Fibroblast of peridontal ligament (primary cell): Measurements from ENCODE around the gene CRTC1.

Experiments used
- DNase-seq: peaks from one replicate; pipeline ENCODE4 v3.0.0-alpha.2; 2010; ENCODE audit errors: extremely low read depth

The CRTC1 gene

DNA sequence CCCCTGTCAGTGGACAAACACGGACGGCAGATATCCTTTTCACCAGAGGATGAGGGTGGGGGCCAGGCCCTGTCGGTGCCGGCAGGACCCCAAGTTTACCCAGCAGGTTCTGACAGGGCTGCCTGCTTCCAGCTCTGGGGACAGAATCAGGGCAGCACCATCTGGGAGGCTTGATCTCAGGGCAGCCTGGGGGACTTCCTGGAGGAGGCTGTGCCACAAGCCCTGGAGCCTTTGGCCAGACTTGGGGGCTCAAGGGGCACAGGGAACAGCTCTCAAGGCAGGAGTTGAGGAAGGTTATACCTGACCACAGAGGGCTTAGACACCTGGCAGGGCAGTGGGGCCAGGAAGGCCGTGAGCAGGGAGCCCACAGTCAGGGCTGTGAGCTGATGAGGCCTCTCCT is 62.5 kb downstream of the CRTC1 start:
- DNase-seq, result no peak

DNA sequence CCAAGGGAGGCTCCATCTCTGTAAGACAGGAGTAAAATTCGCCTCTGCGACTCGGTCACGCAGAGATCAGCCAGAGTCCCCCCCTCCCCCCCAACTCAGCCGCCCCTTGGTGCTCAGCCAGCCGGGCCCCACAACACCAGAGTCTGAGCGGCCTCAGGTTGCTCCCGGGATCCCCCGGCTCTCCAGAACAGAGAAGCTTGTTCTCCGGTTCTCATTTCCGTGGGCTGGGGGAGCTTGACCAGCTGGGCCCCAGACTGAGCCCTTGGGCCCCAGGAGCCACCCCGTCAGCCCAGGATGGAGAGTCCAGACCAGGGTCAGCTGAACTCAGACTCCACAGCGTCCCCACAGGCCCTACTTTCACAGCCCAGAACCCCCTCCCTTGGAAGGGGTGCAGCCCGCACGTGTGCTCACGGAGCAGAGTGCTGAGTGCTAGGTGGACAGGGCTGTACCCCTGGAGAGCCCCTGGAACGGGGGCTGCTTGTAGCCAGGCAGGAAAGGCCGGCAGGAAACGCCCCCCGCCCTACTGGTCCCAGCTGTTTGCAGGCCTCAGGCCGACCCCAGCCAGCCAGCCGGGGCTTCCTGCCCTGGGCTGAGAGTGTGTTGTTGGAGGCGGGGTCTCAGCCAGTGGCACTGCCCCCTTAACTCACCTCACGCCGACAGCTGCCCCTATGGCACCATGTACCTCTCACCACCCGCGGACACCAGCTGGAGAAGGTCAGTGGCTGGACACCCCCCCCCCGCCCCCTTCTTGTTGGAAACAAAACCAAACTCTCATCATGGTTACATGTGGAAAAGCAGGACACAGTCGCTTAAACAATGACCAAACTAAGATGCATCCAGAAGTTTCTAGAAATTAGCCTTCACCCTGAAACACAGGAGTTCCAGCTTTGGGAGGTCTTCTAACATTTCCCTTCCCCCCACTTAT is 63.2 kb downstream of the CRTC1 start:
- no peak for DNase-seq

DNA sequence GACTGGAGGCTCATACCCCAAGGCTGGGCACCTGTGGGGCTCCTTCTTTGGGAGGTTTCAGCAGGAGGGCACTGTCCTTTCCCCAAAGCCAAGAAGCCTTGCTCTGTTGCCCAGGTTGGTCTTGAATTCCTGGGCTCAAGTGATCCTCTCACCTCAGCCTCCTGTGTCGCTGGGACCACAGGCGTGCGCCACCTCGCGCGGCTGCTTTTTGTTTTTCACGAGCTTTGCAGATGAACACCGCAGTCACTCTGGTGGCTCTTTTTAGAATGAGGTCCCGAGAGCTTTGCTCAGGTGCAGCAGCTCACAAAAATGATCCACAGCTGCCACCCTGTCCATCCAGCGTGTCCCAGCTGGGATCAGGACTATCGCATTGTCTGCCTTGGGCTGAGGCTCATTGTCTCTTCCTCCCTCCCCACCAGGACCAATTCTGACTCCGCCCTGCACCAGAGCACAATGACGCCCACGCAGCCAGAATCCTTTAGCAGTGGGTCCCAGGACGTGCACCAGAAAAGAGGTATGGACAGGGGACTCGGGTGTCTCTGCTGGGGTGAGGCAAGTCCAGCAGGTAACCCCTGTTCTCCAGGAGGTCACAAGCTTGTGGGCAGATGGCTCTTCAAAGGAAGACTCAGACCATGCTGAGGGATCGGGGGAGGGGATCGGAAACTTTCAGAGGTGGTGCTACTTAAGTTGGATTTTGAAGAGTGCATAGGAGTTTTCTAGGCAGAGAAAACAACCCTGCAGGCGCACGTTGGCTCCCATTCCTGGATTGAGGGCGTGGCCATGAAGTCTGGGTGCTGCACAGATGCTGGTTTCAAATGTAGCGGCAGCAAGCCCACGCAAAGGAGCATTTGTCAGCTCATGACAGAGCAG is 66.1 kb downstream of the CRTC1 start:
- DNase-seq, result no peak

DNA sequence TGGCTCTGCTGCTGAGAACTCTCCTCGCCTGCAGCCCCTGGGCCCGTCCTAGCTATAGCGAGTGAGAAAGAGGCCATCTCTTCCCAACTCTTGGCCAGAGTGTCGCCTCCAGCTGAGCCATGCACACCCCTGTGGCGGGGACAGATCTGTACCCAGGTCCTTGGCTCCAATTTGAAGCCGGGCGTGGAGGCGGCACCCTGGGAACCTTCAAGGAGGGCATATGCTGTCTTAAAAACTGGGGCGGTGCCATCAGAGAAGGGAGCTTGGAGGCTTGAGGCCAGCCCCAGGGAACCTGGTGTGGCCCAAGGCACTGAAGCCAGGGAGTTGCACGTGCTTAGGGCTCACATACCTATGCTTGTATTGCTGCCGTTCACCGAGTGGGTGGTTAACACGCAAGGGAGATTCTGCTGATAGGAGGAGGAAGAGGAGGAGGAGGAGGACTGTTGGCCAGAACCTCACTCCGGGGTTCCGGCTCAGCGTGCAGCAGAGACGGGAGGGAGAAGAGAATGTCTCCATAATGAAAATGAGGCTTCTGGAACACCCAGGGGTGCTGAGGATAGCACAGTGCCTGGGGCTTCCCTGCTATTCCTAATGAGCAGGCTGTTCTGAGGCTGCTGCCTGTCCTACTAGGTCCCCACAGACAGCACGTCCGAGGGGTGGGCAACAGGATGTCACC is 67.0 kb downstream of the CRTC1 start:
- no peak for DNase-seq

DNA sequence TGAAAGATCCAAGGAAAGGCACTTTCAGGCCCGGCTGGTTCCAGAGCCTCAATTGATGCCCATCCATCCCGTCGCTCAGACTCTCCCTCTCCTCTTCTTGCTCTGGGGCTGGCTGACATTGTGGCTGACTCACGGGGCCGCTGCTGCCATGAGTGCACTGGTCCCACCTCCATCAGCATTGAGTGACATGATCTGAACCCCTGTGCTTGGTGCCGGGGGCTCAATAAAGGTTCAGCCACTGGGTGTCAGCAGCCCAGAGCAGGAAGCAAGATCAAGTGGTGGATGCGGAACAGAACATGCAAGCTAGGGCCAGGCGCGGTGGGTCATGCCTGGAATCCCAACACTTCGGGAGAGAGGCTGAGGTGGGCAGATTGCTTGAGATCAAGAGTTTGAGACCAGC is 68.1 kb downstream of the CRTC1 start:
- DNase-seq, result no peak

DNA sequence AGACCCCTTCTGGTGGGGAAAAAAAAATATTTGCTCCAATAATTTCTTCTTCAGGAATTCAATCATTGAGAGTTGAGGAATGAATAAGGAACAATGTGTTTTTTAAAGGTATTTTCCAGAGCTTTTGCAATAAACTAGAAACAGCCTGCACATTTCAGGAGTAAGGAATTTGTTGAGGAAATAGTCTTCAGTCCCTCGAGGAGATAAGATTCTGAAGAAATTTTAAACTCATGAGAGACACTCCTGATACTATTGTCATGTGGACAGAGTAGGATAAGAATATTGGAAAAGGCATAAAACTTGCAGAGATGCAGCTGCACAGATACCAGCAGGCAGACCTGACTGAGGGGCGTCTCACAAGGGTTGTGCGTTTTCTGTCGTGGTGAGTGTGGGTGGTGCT is 71.0 kb downstream of the CRTC1 start:
- DNase-seq, result no peak

DNA sequence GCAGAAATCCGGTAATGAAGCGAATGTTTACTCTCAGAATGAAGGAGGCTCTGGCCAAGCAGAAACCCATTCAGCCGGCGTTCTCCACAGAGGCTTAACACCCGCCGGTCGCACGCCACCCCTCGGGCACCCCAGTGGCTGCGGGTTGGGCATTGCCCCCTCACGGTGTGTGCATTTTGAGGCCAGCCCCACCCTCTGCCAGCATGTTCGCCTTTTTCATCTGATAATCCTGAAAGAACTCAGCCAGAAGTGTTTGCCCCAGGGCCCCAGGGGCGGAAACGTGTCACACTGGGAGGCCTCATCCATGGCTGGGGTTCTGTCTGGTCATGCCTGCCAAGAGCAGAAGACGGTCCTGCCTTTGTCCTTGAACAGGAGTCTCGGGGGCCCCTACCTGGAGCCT is 73.4 kb downstream of the CRTC1 start:
- DNase-seq, result no peak

DNA sequence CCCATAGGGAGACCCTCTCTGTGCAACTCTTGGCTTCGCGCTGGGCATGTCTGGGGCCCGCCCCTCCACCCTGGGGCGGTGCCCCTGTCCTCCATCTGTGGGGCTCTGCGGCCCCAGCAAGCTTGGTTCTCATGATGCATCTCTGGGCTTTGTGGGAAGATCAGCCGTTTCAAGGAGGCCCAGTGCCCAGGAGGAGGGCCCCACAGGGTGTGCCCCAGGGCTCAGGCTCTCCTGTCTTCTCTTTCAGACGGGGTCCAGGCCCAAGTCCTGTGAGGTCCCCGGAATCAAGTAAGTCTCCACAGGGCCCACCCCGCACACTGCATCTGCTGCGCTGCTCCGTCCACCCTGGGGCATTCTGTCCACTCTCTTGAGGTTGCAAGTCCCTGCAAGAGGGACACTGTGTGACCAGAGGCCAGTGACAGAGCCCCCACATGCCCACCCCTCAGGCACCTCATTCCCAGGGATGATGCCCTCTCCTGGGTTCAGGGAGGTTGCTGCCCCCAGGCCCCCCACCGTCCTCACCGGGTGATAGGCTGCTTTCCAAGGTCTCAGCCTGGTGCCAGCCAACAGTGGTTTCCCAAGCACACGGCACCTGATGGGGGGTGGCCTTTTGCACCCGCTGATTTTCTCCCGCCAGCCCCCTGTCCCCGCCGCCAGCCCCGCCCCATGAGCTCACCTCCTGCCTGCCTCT is 76.0 kb downstream of the CRTC1 start:
- no peak for DNase-seq

DNA sequence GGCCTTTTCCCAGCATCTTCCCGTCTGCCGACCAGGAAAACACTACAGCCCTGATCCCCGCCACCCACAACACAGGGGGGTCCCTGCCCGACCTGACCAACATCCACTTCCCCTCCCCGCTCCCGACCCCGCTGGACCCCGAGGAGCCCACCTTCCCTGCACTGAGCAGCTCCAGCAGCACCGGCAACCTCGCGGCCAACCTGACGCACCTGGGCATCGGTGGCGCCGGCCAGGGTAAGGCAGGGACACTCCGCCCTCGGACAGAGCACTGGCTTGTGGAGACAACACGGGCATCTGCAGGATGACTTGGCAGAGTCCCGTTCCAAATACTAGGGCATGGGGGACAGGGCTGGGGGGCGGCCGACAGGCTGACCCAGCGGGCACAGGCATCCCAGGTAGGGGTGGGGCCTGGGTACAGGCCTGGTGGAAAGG is 76.5 kb downstream of the CRTC1 start:
- no peak for DNase-seq

DNA sequence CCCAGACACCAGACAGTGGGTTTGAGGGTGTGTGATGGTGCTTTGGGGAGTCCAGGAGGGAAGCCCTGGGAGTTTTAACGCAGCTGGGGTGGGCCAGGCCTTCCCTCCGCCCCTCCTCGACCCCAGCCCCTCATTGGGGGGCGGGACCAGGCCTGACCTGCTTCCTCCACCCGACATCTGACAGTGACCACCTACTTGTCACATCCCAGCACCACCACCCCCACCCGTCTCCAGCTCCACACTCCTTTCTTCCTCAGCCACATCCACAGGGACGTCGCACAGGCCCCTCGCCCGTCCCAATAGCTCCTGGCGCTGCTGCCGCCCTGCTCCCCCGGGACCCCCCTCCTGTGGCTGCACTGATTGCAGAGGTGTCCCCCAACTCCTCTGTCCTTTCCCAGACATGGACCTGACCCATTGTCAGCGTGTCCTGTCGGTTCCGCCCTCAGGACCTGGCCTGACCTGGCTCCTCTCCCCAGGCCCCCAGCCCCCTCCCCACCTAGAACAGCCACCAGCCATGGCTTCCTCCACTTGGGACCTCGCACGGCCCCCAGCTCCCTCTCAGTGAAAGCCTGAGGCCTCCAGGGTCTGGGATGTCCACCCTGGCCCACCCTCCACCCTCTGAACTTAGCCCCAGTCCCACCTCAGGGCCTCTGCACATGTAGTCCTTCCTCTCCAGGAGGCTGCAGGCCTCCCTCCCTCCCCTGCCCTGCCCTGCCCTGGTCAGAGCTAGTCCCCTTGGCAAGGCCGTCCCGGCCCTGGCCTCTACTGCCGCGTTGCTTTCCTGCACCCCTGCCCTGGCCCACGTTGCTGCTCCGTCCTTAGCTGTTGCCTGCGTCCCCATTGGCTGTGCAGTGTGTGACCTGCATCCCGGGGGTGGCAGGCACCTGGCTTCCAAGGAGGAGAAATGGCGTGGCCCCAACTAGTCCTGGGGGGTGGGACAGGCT is 77.2 kb downstream of the CRTC1 start:
- DNase-seq, result no peak

DNA sequence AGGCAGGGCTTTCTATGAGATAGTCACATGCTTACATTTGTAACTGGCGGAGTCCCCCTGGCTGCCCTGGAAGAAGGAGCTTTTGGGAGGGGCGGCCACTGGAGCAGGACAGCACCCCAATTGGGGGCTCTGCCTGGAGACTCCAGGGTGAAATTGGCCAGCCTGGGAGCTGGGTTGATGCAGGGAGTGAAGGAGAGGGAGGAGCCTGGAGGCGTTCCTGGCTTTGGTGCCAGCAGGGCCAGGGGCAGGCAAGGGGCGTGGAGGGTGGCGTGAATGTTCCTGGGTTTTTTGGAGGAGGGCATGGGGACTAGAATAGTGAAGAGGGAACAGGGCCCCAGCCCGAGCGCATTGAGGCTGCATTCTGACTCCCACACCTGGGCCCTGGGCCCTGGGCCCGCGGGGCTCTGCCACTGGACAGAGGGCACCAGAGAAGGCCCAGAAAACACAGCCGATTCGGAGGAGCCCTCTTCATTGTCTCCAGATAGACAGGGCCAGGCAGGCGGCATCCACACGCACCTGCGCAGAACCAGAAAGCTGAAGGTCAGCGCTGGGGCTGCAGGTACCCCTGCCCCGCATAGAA is 78.1 kb downstream of the CRTC1 start:
- DNase-seq, result no peak

DNA sequence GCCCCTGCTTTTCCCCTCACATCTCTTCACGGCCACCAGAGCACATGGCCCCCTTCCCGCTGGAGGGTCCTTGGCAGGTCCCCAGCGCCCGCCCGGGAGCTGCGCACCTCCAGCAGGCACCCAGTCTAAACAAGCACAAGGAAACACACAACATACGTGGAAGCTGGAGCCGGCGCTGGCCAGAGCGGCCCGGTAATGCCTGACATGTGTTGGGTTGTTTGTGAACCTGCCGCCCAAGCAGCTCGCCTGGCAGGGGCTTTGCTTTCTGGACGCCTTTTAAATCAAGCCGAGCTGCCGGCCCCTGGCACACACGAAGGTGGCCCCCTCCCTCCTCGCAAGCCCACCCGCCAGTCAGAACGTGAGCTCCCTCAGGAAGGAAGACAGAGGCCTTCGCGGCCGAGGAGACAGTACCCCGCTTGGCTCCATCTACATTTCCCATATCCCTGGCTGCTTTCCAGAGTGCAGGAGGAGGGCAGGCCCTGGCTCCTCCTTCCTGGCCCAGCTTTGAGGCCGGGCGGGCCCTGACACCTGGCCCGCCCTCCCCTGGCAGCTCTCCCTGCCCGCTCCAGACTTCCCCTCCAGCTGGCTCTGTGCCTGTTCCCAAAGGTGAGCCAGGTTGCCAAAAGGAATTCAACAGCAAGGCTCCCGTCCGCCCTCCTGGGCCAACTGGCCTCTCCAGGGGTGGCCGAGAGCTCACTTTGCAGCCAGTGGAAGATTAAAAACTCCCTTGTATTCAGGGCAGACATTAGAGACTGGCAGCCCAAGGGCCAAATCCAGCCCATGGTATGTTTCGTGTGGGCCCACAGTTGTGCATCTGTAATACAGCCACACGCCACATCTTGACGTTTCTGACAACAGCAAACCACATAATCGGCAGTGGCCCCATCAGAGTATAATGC is 78.9 kb downstream of the CRTC1 start:
- peak; percentile 18 for DNase-seq

DNA sequence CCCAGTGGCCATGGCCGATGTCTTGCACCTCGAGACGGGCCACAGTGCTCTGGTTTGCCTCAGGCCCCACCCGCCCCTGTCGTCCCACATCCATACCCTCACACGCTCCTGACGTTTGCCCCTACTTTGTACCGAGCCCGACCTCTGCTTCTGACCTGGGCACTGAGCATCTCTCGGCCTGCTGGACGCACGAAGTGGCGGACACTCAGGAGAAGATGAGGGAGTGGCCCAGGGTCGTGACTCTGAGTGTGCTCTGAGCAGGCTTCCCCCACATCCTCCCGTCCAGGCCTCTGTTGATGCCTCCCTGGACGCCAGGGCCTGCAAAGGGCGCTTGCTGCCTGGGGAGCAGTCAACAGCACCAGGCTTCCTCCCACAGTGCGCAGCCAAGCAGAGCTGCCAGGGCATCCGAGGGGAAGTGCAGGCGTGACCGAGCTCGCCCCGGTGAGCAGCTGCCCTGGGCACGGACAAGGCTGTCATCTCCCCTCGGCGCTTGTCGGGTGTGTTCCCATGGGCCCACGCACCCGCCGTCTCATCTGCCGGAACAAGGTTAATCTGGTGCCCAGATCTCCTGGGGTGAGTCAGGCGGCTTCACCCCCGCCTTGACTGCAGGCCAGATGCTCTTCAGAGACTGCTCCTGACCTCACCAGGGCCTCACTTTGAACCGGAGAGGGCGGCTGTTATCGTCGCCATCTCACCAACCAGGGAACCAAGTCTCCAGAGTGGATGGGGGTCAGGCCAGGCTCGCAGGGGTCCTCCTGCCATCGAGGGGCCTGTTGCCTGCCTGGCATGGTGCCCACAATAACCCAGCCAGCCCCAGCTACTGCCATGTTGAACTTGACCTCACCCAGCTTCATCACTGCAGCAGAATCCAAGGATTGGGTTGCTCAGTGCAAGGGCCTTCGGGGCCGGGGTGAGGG is 80.5 kb downstream of the CRTC1 start:
- no peak for DNase-seq

DNA sequence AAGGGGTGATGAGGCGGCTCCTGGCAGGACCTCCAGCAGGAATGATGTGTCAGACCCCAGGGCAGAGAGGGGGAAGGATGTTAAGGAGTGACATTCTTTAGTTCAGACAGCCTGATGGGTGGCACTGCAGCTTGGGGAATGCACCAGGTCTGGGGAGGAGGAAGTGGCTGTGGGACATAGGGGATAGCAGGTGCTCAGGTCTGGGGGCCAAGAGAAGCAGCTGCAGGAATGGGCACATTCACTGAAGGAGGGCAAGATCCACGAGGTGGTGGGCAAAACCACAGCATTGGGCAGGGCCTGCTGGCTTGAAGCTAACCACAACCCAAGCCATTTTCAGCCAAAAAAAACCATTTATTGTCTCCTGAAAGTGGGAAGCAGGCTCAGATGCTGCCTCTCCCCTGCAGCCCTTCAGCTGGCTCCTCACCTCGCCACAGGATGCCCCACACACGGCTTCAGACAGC is 81.1 kb downstream of the CRTC1 start:
- no peak for DNase-seq

DNA sequence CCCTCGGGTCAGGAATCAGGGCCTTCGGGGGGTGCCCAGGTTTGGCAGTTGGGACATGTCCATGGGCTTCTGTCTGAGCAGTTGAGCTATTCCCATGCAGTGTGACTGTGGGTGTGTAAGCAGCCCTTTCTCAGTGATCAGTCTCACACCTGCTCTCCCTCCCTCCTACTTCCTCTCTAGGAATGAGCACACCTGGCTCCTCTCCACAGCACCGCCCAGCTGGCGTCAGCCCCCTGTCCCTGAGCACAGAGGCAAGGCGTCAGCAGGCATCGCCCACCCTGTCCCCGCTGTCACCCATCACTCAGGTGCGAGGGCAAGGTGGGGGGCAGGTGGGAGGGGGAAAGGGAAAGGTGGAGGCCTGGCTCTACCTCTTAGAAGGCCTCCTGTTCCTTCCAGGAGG is 81.7 kb downstream of the CRTC1 start:
- no peak for DNase-seq

DNA sequence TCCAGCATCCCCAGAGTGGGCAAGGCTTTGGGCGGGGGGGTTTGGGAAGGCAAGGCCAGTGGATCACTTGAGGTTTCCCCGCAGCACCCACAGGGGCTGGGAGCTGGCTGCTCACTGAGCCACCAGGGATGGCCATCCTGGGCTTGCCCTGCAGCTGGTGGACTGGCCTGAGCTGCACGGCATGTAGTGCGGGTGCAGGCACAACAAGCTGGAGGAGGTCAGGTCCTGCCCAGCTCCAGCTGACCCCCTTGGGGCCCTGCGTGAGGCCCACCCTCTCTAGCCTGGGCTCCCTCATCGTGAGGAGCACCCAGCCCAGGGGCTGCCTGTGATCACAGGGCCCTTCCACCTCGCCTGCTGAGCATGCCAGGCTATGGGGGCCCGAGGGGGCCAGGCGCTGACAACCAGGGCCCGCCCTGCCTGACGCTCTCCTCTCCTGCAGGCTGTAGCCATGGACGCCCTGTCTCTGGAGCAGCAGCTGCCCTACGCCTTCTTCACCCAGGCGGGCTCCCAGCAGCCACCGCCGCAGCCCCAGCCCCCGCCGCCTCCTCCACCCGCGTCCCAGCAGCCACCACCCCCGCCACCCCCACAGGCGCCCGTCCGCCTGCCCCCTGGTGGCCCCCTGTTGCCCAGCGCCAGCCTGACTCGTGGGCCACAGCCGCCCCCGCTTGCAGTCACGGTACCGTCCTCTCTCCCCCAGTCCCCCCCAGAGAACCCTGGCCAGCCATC is 84.7 kb downstream of the CRTC1 start:
- no peak for DNase-seq
